AG10803 (cell line): ENCODE data around the gene TAF10.
A peak's percentile ranks its signal among the peaks of the same experiment; 100 is the strongest.

Experiments used
- DNase-seq: peaks from one replicate; pipeline ENCODE4 v3.0.0; 2010; ENCODE audit warnings: low read depth
- H3K4me3 ChIP-seq: 2 replicates; pipeline ENCODE4 v1.5.1; 2011; ENCODE audit warnings: mild to moderate bottlenecking, low read length, control low read depth
- TF ChIP-seq, protein P1 (sequence below): conservative IDR thresholded peaks from 2 replicates; pipeline ENCODE4 v1.5.1; 2011; ENCODE audit warnings: mild to moderate bottlenecking, low read length, control low read depth, inconsistent platforms

The TAF10 gene

GRCh38 chr11:6569706-6570105 lies 42.3 kb downstream of the TAF10 start:
- TF ChIP-seq, protein P1, sequence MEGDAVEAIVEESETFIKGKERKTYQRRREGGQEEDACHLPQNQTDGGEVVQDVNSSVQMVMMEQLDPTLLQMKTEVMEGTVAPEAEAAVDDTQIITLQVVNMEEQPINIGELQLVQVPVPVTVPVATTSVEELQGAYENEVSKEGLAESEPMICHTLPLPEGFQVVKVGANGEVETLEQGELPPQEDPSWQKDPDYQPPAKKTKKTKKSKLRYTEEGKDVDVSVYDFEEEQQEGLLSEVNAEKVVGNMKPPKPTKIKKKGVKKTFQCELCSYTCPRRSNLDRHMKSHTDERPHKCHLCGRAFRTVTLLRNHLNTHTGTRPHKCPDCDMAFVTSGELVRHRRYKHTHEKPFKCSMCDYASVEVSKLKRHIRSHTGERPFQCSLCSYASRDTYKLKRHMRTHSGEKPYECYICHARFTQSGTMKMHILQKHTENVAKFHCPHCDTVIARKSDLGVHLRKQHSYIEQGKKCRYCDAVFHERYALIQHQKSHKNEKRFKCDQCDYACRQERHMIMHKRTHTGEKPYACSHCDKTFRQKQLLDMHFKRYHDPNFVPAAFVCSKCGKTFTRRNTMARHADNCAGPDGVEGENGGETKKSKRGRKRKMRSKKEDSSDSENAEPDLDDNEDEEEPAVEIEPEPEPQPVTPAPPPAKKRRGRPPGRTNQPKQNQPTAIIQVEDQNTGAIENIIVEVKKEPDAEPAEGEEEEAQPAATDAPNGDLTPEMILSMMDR: no peak
- no peak for DNase-seq

DNA sequence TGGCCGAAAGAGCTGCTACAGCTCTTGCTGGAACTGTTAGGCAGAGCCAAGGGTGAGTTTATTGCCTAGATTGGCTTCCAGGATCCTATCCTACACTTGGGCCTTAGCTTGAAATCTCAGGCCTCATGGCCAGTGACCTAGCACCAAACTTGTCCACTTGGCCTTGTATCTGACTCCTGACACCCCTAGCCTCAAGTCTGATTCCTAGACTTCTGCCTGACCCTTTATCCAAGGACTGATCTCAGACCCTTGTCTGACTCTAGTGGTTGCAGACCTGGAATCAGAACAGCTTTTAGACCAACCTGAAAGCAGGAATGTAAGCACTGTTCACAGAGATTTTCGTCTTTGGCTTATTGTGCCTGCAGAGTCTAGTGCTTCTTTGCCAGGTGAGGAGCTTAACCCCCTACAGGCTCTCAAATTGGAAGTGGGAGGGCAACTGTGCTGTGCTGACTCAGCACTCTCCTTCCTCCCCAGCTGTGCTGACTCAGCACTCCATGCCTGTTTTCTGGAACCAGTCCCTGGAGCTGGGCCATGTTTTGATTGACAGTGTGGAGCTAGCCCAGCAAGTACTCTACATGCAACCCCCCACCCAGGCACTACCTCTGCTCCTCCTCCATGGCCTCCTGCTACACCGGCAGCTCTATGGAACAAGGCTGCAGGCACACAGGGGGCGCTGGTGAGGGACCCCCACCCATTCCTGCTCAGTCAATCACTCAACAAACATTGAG lies 43.7 kb downstream of the TAF10 start:
- no peak overlapping the region for H3K4me3 ChIP-seq
- peak; percentile 57 for DNase-seq

More at GRCh38 chr11:6569706-6570105, 42.3 kb downstream of the TAF10 start:
- no peak overlapping the region for H3K4me3 ChIP-seq

DNA sequence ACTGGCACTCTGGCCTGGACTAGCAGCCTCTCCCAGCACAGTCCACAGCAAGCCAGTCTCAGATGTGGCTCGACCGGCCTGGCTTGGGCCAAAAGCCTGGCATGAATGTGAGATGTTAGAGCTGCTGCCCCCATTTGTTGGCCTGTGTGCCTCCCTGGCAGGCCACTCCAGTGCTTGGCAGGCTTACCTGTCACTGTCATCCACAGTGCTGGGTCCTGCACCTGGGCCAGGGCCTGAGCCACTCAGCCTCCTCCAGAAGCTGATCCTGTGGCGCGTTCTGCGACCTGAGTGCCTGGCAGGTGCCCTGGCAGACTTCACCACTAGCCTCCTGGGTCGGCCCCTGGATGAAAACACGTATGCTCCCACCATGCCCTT lies 44.7 kb downstream of the TAF10 start:
- TF ChIP-seq, protein P1: no peak
- H3K4me3 ChIP-seq: no peak overlapping the region
- no peak for DNase-seq

More for the DNA sequence above, 43.7 kb downstream of the TAF10 start:
- TF ChIP-seq, protein P1: no peak

- no peak overlapping the region for H3K4me3 ChIP-seq
- TF ChIP-seq, protein P1: no peak
- no peak for DNase-seq
Observed at GRCh38 chr11:6566704-6567370, 45.2 kb downstream of the TAF10 start.

- no peak for DNase-seq
- H3K4me3 ChIP-seq: no peak overlapping the region
- TF ChIP-seq, protein P1: no peak
Observed at GRCh38 chr11:6565988-6566703, 45.9 kb downstream of the TAF10 start.

DNA sequence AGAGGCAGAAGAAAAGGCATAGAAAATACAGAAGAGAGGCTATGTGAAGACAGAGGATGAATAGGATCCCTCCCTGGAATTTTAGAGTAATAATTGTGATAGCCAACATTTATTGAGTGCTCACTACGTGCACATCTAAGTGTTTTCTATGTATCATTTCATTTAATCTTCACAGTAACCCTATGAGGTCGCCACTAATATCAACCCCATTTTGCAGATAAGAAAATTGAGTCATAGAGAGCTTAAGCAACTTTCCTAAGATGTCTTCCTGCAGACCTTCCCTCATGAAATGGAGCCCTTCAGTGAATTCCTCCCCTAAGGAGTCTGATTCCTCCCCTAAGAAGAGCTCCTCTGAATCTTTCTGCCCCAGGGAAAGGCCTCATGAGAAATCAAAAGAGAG lies 46.7 kb downstream of the TAF10 start:
- TF ChIP-seq, protein P1: no peak
- no peak overlapping the region for H3K4me3 ChIP-seq
- DNase-seq: no peak
